Liver (tissue), 9 donors: ENCODE data around the gene HTR6. TPM values are rescaled to one million over a fixed set of nuclear protein-coding genes. Genes with fewer than 3 reads are reported as not detected.
"Not testable (repeated sequence)": the region's sequence is repeated elsewhere in the genome, so short reads cannot be mapped to it uniquely, and the experiment has no call there.

ENCODE experiments used
- DNase-seq: peaks from one replicate; pipeline ENCODE4 v3.0.0-alpha.2; 2017; ENCODE audit warnings: low spot score
- H3K27ac ChIP-seq, 2 donors: one replicate each; pipeline ENCODE4 v1.7.0; 2013; ENCODE audit warnings: inconsistent platforms in 2 of 2, low read length in 2 of 2, control low read depth in 1 of 2, low read depth in 1 of 2, mild to moderate bottlenecking in 1 of 2
- H3K27me3 ChIP-seq, 4 donors: one replicate each; pipeline versions ENCODE4 v1.6.1 to v1.7.0; 2013; ENCODE audit warnings: low read length in 3 of 4, inconsistent platforms in 1 of 4, mild to moderate bottlenecking in 1 of 4, moderate library complexity in 1 of 4; ENCODE audit not compliant: control insufficient read depth in 4 of 4, insufficient read depth in 4 of 4
- H3K36me3 ChIP-seq, 4 donors: one replicate each; pipeline versions ENCODE4 v1.6.1 to v1.7.0; 2013; ENCODE audit warnings: low read length in 3 of 4, mild to moderate bottlenecking in 3 of 4, low read depth in 1 of 4, moderate library complexity in 1 of 4; ENCODE audit not compliant: control insufficient read depth in 4 of 4, insufficient read depth in 3 of 4
- H3K4me1 ChIP-seq, 4 donors: one replicate each; pipeline versions ENCODE4 v1.6.1 to v1.7.0; 2013; ENCODE audit warnings: low read length in 3 of 4, mild to moderate bottlenecking in 3 of 4, moderate library complexity in 1 of 4; ENCODE audit not compliant: control insufficient read depth in 4 of 4, insufficient read depth in 4 of 4
- H3K4me3 ChIP-seq, 3 donors: one replicate each; pipeline versions ENCODE4 v1.6.1 to v1.7.0; 2013; ENCODE audit warnings: low read length in 3 of 3, control low read depth in 1 of 3, low read depth in 1 of 3, mild to moderate bottlenecking in 1 of 3
- H3K9ac ChIP-seq, 2 donors: one replicate each; pipeline ENCODE4 v1.7.0; 2013; ENCODE audit warnings: low read length in 2 of 2, mild to moderate bottlenecking in 2 of 2, moderate library complexity in 2 of 2, control low read depth in 1 of 2, low read depth in 1 of 2
- H3K9me3 ChIP-seq, 4 donors: one replicate each; pipeline versions ENCODE4 v1.6.1 to v1.7.0; 2013; ENCODE audit warnings: low read length in 3 of 4; ENCODE audit not compliant: control insufficient read depth in 4 of 4
- FOXA1 ChIP-seq: IDR thresholded peaks from 2 replicates; pipeline ENCODE4 v1.6.1; 2016; ENCODE audit warnings: antibody characterized with exemption
- GABPA ChIP-seq, 2 donors: IDR thresholded peaks in 1 of 2; conservative IDR thresholded peaks in 1 of 2; 2 replicates each; pipeline ENCODE4 v1.6.1; 2016; ENCODE audit warnings: antibody characterized with exemption in 2 of 2, mild to moderate bottlenecking in 1 of 2, moderate library complexity in 1 of 2
- JUND ChIP-seq, 2 donors: IDR thresholded peaks; 2 replicates each; pipeline ENCODE4 v1.6.1; 2016; ENCODE audit warnings: antibody characterized with exemption in 2 of 2
- RXRA ChIP-seq, 2 donors: IDR thresholded peaks; 2 replicates each; pipeline ENCODE4 v1.6.1; 2017 to 2018; ENCODE audit warnings: antibody characterized with exemption in 2 of 2, mild to moderate bottlenecking in 1 of 2
- SP1 ChIP-seq: IDR thresholded peaks from 2 replicates; pipeline ENCODE4 v1.6.1; 2018; ENCODE audit warnings: antibody characterized with exemption, mild to moderate bottlenecking
- TAF1 ChIP-seq: conservative IDR thresholded peaks from 2 replicates; pipeline ENCODE4 v1.6.1; 2016; ENCODE audit warnings: antibody characterized with exemption, mild to moderate bottlenecking
- WGBS: extraction: QIAGEN DNeasy Blood & Tissue Kit; methylation state at CpG from one replicate; pipeline ENCODE4 v1.1.7; 2013; 5-methylcytosine and 5-hydroxymethylcytosine counted together
- polyA plus RNA-seq, 2 donors: library from polyadenylated mRNA; stranded (reverse) in 1 of 2; unstranded in 1 of 2; fragments of 200-250 nt in 1 of 2; fragments of >200 nt in 1 of 2; fragmentation: Nextera tagmentation in 1 of 2; extraction: Ambion mirVana in 1 of 2; gene quantifications; one replicate each; pipeline versions ENCODE4 v1.2.1 to v1.2.3, GENCODE V29; 2013 to 2015
- total RNA-seq, 2 donors: library from RNA; depleted of rRNA; stranded (reverse); fragments of >200 nt; gene quantifications; one replicate each; pipeline ENCODE4 v1.2.3, GENCODE V29; 2014
- TF ChIP-seq, protein P1 (sequence below): fragments of 150-350 bp; IDR thresholded peaks from 2 replicates; pipeline ENCODE4 v1.5.1; 2017; ENCODE audit warnings: improper control_type of control experiment, low read depth, low read length; ENCODE audit not compliant: missing input control
- TF ChIP-seq, protein P2 (sequence below): IDR thresholded peaks from 2 replicates; pipeline ENCODE4 v1.6.1; 2016; ENCODE audit warnings: antibody characterized with exemption, mild to moderate bottlenecking
- TF ChIP-seq, protein P3 (sequence below): IDR thresholded peaks from 2 replicates; pipeline ENCODE4 v1.6.1; 2016; ENCODE audit warnings: antibody characterized with exemption
- TF ChIP-seq, protein P4 (sequence below): IDR thresholded peaks from 2 replicates; pipeline ENCODE4 v1.6.1; 2016; ENCODE audit warnings: antibody characterized with exemption
- donor health status: healthy.
- donor health status: healthy.
- donor health status: healthy.
- donor health status: healthy.
- donor health status: healthy.

The HTR6 gene
- total and polyA plus RNA-seq, 4 donors = not detected

DNA sequence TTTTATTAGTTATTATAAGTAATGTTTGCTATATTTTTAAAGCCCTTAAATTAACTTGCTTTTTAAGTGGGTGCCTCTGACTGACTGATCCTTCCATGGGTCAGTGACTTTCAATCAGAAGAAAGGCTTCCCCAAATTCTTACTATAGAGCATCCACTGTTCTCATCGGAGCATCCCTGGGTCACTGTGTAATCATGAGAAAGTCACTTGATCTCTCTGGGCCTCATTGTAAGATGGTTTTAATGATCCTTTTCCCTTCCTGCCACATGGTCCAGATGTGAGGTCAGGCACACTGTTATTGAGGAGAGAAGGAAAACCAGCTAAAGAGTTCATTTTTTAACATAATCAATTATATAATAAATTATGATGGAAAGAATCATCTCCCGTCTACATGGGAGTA is 31.6 kb upstream of the HTR6 start:
- Histone ChIP-seq H3K36me3 (no peaks in the 10 kb centered on the region), H3K27me3 (no peaks in the 10 kb centered on the region), H3K9ac (no peak overlapping the region), H3K4me3 (no peak overlapping the region), H3K27ac (no peak overlapping the region), H3K9me3 (no peaks in the 10 kb centered on the region), H3K4me1 (no peaks in the 10 kb centered on the region)
- no peak for DNase-seq
- 92% methylated on average over 2 of the region's 2 CpGs for WGBS
- TF ChIP-seq, protein P1, sequence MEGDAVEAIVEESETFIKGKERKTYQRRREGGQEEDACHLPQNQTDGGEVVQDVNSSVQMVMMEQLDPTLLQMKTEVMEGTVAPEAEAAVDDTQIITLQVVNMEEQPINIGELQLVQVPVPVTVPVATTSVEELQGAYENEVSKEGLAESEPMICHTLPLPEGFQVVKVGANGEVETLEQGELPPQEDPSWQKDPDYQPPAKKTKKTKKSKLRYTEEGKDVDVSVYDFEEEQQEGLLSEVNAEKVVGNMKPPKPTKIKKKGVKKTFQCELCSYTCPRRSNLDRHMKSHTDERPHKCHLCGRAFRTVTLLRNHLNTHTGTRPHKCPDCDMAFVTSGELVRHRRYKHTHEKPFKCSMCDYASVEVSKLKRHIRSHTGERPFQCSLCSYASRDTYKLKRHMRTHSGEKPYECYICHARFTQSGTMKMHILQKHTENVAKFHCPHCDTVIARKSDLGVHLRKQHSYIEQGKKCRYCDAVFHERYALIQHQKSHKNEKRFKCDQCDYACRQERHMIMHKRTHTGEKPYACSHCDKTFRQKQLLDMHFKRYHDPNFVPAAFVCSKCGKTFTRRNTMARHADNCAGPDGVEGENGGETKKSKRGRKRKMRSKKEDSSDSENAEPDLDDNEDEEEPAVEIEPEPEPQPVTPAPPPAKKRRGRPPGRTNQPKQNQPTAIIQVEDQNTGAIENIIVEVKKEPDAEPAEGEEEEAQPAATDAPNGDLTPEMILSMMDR = no peak
- no peak for TF ChIP-seq GABPA (IDR thresholded peaks at IDR 0.05 in 1 of 2, conservative IDR thresholded peaks at IDR 0.05 in 1 of 2)

DNA sequence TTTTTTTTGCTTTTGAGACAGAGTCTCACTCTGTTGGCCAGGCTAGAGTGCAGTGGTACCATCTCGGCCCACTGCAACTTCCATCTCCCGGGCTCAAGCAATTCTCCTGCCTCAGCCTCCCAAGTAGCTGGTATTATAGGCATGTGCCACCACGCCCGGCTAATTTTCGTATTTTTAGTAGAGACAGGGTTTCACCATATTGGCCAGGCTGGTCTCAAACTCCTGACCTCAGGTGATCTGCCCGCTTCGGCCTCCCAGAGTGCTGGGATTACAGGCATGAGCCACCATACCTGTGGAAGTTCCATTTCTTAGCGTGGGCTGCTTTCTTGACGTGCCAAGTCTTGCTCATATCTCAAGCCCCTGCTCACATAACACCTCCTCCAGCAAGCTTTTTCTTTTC is 29.6 kb upstream of the HTR6 start:
- WGBS = 96% methylated on average over 9 of the region's 9 CpGs
- H3K4me1 ChIP-seq, DNase-seq, H3K27me3 ChIP-seq, H3K9me3 ChIP-seq, H3K9ac ChIP-seq, H3K27ac ChIP-seq, H3K4me3 ChIP-seq, H3K36me3 ChIP-seq: not testable (repeated sequence)

DNA sequence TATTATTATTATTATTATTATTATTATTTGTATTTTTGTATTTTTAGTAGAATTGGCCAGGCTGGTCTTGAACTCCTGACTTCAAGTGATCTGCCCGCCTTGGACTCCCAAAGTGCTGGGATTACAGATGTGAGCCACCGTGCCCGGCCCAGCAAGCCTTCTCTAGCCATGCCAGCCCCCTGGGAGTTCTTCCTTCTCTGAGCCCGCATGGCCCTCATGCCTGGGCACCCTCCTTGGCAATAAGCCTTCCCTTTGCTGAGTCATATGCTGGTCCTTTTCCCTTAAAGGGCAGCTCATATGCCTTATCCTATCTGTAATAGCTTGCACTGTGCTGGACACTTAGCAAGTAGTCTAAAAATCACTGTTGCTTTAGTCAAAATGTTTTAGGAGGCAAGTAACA is 29.0 kb upstream of the HTR6 start:
- Histone ChIP-seq H3K9ac (no peak overlapping the region), H3K9me3 (no peaks in the 10 kb centered on the region), H3K27ac (no peak overlapping the region), H3K36me3 (no peaks in the 10 kb centered on the region), H3K4me1 (no peaks in the 10 kb centered on the region), H3K4me3 (no peak overlapping the region), H3K27me3 (no peaks in the 10 kb centered on the region)
- WGBS = 96% methylated on average over 4 of the region's 4 CpGs
- TF ChIP-seq RXRA (IDR thresholded peaks at IDR 0.05) (no peak), JUND (IDR thresholded peaks at IDR 0.05) (no peak), SP1 (no peak), TAF1 (no peak), GABPA (IDR thresholded peaks at IDR 0.05 in 1 of 2, conservative IDR thresholded peaks at IDR 0.05 in 1 of 2) (no peak), FOXA1 (no peak)
- TF ChIP-seq, protein P2, sequence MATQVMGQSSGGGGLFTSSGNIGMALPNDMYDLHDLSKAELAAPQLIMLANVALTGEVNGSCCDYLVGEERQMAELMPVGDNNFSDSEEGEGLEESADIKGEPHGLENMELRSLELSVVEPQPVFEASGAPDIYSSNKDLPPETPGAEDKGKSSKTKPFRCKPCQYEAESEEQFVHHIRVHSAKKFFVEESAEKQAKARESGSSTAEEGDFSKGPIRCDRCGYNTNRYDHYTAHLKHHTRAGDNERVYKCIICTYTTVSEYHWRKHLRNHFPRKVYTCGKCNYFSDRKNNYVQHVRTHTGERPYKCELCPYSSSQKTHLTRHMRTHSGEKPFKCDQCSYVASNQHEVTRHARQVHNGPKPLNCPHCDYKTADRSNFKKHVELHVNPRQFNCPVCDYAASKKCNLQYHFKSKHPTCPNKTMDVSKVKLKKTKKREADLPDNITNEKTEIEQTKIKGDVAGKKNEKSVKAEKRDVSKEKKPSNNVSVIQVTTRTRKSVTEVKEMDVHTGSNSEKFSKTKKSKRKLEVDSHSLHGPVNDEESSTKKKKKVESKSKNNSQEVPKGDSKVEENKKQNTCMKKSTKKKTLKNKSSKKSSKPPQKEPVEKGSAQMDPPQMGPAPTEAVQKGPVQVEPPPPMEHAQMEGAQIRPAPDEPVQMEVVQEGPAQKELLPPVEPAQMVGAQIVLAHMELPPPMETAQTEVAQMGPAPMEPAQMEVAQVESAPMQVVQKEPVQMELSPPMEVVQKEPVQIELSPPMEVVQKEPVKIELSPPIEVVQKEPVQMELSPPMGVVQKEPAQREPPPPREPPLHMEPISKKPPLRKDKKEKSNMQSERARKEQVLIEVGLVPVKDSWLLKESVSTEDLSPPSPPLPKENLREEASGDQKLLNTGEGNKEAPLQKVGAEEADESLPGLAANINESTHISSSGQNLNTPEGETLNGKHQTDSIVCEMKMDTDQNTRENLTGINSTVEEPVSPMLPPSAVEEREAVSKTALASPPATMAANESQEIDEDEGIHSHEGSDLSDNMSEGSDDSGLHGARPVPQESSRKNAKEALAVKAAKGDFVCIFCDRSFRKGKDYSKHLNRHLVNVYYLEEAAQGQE = no peak
- TF ChIP-seq, protein P3, sequence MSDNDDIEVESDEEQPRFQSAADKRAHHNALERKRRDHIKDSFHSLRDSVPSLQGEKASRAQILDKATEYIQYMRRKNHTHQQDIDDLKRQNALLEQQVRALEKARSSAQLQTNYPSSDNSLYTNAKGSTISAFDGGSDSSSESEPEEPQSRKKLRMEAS = no peak
- TF ChIP-seq, protein P1 = no peak
- TF ChIP-seq, protein P4, sequence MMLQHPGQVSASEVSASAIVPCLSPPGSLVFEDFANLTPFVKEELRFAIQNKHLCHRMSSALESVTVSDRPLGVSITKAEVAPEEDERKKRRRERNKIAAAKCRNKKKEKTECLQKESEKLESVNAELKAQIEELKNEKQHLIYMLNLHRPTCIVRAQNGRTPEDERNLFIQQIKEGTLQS = no peak
- no peak for DNase-seq
